Transverse colon (tissue), 4 donors: ENCODE measurements around the gene ZNF365. TPM values are rescaled to one million over a fixed set of nuclear protein-coding genes. Genes with fewer than 3 reads are reported as not detected.
"Not testable (repeated sequence)": the region's sequence is repeated elsewhere in the genome, so short reads cannot be mapped to it uniquely, and the experiment has no call there.

Source experiments
- DNase-seq: peaks from one replicate; pipeline ENCODE4 v3.0.0-alpha.2; 2019
- H3K27ac ChIP-seq, 4 donors: fragments of 200-600 bp; sonication (generic); 2 replicates each; pipeline ENCODE4 v1.5.1; 2016 to 2018; ENCODE audit warnings: inconsistent platforms in 4 of 4
- H3K27me3 ChIP-seq: fragments of 200-600 bp; sonication (generic); 2 replicates; pipeline ENCODE4 v1.5.1; 2017; ENCODE audit warnings: inconsistent platforms
- H3K36me3 ChIP-seq, 4 donors: fragments of 200-600 bp; sonication (generic); 2 replicates each; pipeline ENCODE4 v1.5.1; 2017 to 2019; ENCODE audit warnings: inconsistent platforms in 4 of 4
- H3K4me1 ChIP-seq, 4 donors: fragments of 200-600 bp; sonication (generic); 2 replicates each; pipeline ENCODE4 v1.5.1; 2017 to 2020; ENCODE audit warnings: inconsistent platforms in 4 of 4
- H3K4me3 ChIP-seq, 4 donors: fragments of 200-600 bp; sonication (generic); 1 replicate in 1 of 4; 2 replicates in 3 of 4; pipeline versions ENCODE4 v1.5.1 to v1.6.1; 2017 to 2019; ENCODE audit warnings: inconsistent platforms in 4 of 4
- H3K9me3 ChIP-seq, 2 donors: fragments of 200-600 bp; sonication (generic); 2 replicates each; pipeline ENCODE4 v1.5.1; 2017 to 2019; ENCODE audit warnings: inconsistent platforms in 2 of 2
- CTCF ChIP-seq, 5 experiments: fragments of 200-600 bp in 3 of 5; fragments of 450-650 bp in 2 of 5; sonication (generic) in 3 of 5; IDR thresholded peaks; 1 replicate in 2 of 5; 2 replicates in 3 of 5; pipeline ENCODE4 v1.5.1; 2016 to 2017; ENCODE audit warnings: antibody characterized with exemption in 5 of 5, inconsistent platforms in 3 of 5, mild to moderate bottlenecking in 2 of 5, moderate library complexity in 1 of 5
- EP300 ChIP-seq: sonication (generic); formaldehyde crosslinking; IDR thresholded peaks from one replicate; pipeline ENCODE4 v1.6.1; 2017; ENCODE audit warnings: antibody characterized with exemption, low read depth
- POLR2A ChIP-seq: fragments of 450-650 bp; IDR thresholded peaks from one replicate; pipeline ENCODE4 v1.6.1; 2016; ENCODE audit warnings: antibody characterized with exemption, mild to moderate bottlenecking, moderate library complexity
- POLR2AphosphoS5 ChIP-seq, 3 donors: sonication (generic); formaldehyde crosslinking; IDR thresholded peaks; one replicate each; pipeline ENCODE4 v1.6.1; 2016; ENCODE audit warnings: antibody characterized with exemption in 3 of 3
- WGBS, 2 donors: methylation state at CpG; one replicate each; pipeline ENCODE4 v1.1.5; 2018; ENCODE audit warnings: low coverage in 1 of 2; 5-methylcytosine and 5-hydroxymethylcytosine counted together
- in situ Hi-C, 4 donors: fragments of 200-750 bp; cut with MboI; loops; one replicate each; pipeline versions ENCODE4 v1.15.0 to v1.15.1; 2017; ENCODE audit warnings: low sequenced_read_pairs in 3 of 4, low pct_ligation_motif_present in 1 of 4, low pct_unique_long_range_greater_than_20kb in 1 of 4
- intact Hi-C: fragments of 100-400 bp; cut with DNase I; formaldehyde crosslinking; loops from one replicate; pipeline ENCODE4 v1.15.1; 2023; ENCODE audit warnings: low total_unique reads
- total RNA-seq, 4 donors: library from RNA; depleted of rRNA; stranded (reverse); fragments of >200 nt; gene quantifications; one replicate each; pipeline ENCODE4 v1.1.0, GENCODE V29; 2016

ZNF365 gene
- total RNA-seq, 4 donors from 2014 or later = not detected

DNA sequence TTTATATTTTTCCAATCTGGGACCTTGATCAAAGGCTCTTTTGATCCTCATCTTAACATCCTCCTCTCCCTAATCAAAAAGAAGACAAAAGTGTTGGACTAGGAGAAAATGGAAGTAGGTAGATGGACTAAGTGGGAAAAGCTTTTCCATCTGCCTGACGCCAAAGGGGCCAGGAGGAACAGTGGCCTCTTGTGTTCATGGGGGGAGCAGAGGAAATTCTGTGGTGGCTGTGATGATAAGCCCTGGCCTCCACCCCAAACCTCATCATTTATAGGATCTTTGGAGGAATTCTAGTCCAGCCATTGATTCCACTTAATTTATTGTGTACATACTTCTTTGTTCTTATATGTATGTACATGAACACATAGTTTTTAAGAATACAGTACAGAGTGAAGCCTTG, 21.7 kb downstream of the ZNF365 start:
- Histone ChIP-seq H3K27me3 (no peaks in the 10 kb centered on the region), H3K36me3 (no peaks in the 10 kb centered on the region), H3K4me3 (no peak overlapping the region), H3K27ac (no peak overlapping the region), H3K9me3 (no peaks in the 10 kb centered on the region), H3K4me1 (no peaks in the 10 kb centered on the region)
- DNase-seq = no peak
- WGBS, 2 donors = 75 to 80% methylated on average over 1 of the region's 1 CpG
- in situ Hi-C loops (no loop called here), intact Hi-C loops (no loop called here)
- no peak for TF ChIP-seq CTCF (IDR thresholded peaks at IDR 0.05)
- TF ChIP-seq EP300 = no peak
- TF ChIP-seq POLR2A = no peak
- TF ChIP-seq POLR2AphosphoS5 (IDR thresholded peaks at IDR 0.05) = no peak

GRCh38 chr10:62396864-62397263, 22.7 kb downstream of the ZNF365 start:
- intact Hi-C loops (no loop called here), in situ Hi-C loops (no loop called here)
- TF ChIP-seq POLR2AphosphoS5 (IDR thresholded peaks at IDR 0.05) (no peak), CTCF (IDR thresholded peaks at IDR 0.05) (no peak), POLR2A (no peak), EP300 (no peak)
- H3K27ac ChIP-seq = no peak overlapping the region
- H3K36me3 ChIP-seq = no peaks in the 10 kb centered on the region
- no peak for DNase-seq
- WGBS, 2 donors = 80 to 100% methylated on average over 2 to 3 of the region's 3 CpGs
- H3K27me3 ChIP-seq = no peaks in the 10 kb centered on the region
- no peak overlapping the region for H3K4me3 ChIP-seq
- no peaks in the 10 kb centered on the region for H3K4me1 ChIP-seq
- no peaks in the 10 kb centered on the region for H3K9me3 ChIP-seq

DNA sequence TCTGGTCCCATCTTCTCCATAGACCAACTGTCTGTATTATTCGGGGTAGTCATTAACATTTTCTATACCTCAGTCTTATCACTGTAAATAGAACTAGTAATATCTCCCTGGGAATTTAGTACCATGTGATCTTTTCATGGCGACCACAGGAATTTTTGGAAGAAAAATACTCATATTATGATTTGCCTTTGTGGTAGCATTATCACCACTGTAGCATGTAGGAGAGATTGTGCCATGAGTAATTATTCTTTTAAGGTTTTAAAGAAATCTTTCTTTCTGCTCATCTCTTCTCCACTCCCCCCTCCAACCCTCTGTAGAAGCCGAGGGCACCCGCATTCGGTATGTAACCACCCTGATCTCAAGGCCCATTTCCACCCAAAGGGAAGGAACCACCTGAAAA, 25.0 kb downstream of the ZNF365 start:
- no peak for TF ChIP-seq POLR2AphosphoS5 (IDR thresholded peaks at IDR 0.05)
- no peak for TF ChIP-seq POLR2A
- no peak for TF ChIP-seq EP300
- no peak for TF ChIP-seq CTCF (IDR thresholded peaks at IDR 0.05)
- no peak for DNase-seq
- H3K36me3 ChIP-seq = no peaks in the 10 kb centered on the region
- in situ Hi-C loops = no loop called here
- WGBS, 2 donors = 90 to 94% methylated on average over 5 of the region's 5 CpGs
- H3K4me3 ChIP-seq = no peak overlapping the region
- H3K9me3 ChIP-seq = no peaks in the 10 kb centered on the region
- no peaks in the 10 kb centered on the region for H3K4me1 ChIP-seq
- H3K27ac ChIP-seq = no peak overlapping the region
- intact Hi-C loops = no loop called here
- H3K27me3 ChIP-seq = no peaks in the 10 kb centered on the region

DNA sequence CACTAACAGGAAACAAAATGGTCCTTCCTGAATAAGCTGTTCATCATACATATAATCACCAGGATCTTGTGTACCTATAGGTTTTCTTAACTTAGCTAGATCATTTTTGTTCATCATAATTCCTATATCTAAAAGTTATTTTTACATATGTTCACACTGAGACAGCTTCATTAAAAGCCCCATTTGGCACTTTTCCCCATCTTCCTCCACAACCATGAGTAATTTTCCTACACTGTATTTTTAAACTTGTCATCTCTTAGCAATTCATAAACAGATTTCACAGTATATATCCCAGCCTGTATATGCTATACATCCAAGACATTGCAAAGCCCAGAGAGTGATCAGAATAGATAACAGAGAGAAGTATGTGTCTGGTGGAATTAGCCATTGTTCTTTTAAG, 28.3 kb downstream of the ZNF365 start:
- Histone ChIP-seq H3K27me3 (no peaks in the 10 kb centered on the region), H3K36me3 (no peaks in the 10 kb centered on the region), H3K4me1 (no peaks in the 10 kb centered on the region), H3K9me3 (peaks cover 0 to 4% of the 10 kb centered on the region in 2 donors), H3K4me3 (no peak overlapping the region), H3K27ac (no peak overlapping the region)
- no peak for DNase-seq
- intact Hi-C loops (no loop called here), in situ Hi-C loops (no loop called here)
- TF ChIP-seq CTCF (IDR thresholded peaks at IDR 0.05) (no peak), POLR2A (no peak), EP300 (no peak), POLR2AphosphoS5 (IDR thresholded peaks at IDR 0.05) (no peak)

- H3K27ac ChIP-seq, H3K9me3 ChIP-seq, H3K4me1 ChIP-seq, H3K4me3 ChIP-seq, H3K27me3 ChIP-seq, in situ Hi-C loops, H3K36me3 ChIP-seq, DNase-seq, intact Hi-C loops: not testable (repeated sequence)
- WGBS, 2 donors = 59 to 60% methylated on average over 1 of the region's 1 CpG
Measured at GRCh38 chr10:62410528-62410927, 36.4 kb downstream of the ZNF365 start.

GRCh38 chr10:62410934-62411333, 36.8 kb downstream of the ZNF365 start:
- in situ Hi-C loops = not testable (repeated sequence)

More at GRCh38 chr10:62410934-62411333, 36.8 kb downstream of the ZNF365 start:
- H3K27ac ChIP-seq, H3K4me3 ChIP-seq, H3K9me3 ChIP-seq, H3K36me3 ChIP-seq, H3K27me3 ChIP-seq, intact Hi-C loops, H3K4me1 ChIP-seq, DNase-seq: not testable (repeated sequence)
- 48 to 57% methylated on average over 1 of the region's 1 CpG for WGBS, 2 donors
